Measurements from ENCODE around the gene NQO1.

The NQO1 gene

GRCh38 chr16:69726313-69727060 is at the start of gene NQO1:
NQO1 (minus strand) TSS chr16:69726560; CDS start chr16:69726439, 121 bp downstream.
- Histone ChIP-seq H3K4me1 (ENCODE audit: control insufficient read depth, insufficient read depth, low read length) (peaks cover 24% of the 10 kb centered on the region), H3K36me3 (ENCODE audit: control insufficient read depth in 2 of 2, insufficient read depth in 2 of 2, low read length in 2 of 2) (no peaks in the 10 kb centered on the region), H3K9me3 (ENCODE audit: control insufficient read depth in 2 of 2, low read length in 2 of 2) (no peaks in the 10 kb centered on the region), H3K27me3 (ENCODE audit: control insufficient read depth in 1 of 2, insufficient read depth in 2 of 2, low read length in 2 of 2) (no peaks in the 10 kb centered on the region), H3K4me3 (ENCODE audit: low read length in 2 of 2) (peak within 1 kb of the TSS; percentile 64 to 83), H3K9ac (ENCODE audit: low read length in 2 of 2) (peak within 1 kb of the TSS; percentile 46 to 85), H3K27ac (ENCODE audit: low read length) (peak within 1 kb of the TSS; percentile 58)

- H3K36me3 ChIP-seq (ENCODE audit: control insufficient read depth in 2 of 2, insufficient read depth in 2 of 2, low read length in 2 of 2): no peaks in the 10 kb centered on the region
- peaks cover 3 to 4% of the 10 kb centered on the region in 2 donors for H3K9me3 ChIP-seq (ENCODE audit: control insufficient read depth in 2 of 2, low read length in 2 of 2)
- H3K27me3 ChIP-seq (ENCODE audit: control insufficient read depth in 1 of 2, insufficient read depth in 2 of 2, low read length in 2 of 2): no peaks in the 10 kb centered on the region
- H3K27ac ChIP-seq (ENCODE audit: low read length): no peak overlapping the region
- no peak overlapping the region for H3K4me3 ChIP-seq (ENCODE audit: low read length in 2 of 2)
- no peaks in the 10 kb centered on the region for H3K4me1 ChIP-seq (ENCODE audit: control insufficient read depth, insufficient read depth, low read length)
- H3K9ac ChIP-seq (ENCODE audit: low read length in 2 of 2): no peak overlapping the region
Measured at GRCh38 chr16:69775563-69775962, 49.2 kb upstream of the NQO1 start.

- no peak overlapping the region for H3K27ac ChIP-seq (ENCODE audit: low read length)
- H3K4me3 ChIP-seq (ENCODE audit: low read length in 2 of 2): no peak overlapping the region
- peaks cover 3 to 4% of the 10 kb centered on the region in 2 donors for H3K9me3 ChIP-seq (ENCODE audit: control insufficient read depth in 2 of 2, low read length in 2 of 2)
- H3K27me3 ChIP-seq (ENCODE audit: control insufficient read depth in 1 of 2, insufficient read depth in 2 of 2, low read length in 2 of 2): no peaks in the 10 kb centered on the region
- H3K4me1 ChIP-seq (ENCODE audit: control insufficient read depth, insufficient read depth, low read length): no peaks in the 10 kb centered on the region
- no peaks in the 10 kb centered on the region for H3K36me3 ChIP-seq (ENCODE audit: control insufficient read depth in 2 of 2, insufficient read depth in 2 of 2, low read length in 2 of 2)
- H3K9ac ChIP-seq (ENCODE audit: low read length in 2 of 2): no peak overlapping the region
Measured at GRCh38 chr16:69773260-69773947, 47.0 kb upstream of the NQO1 start.

- no peak overlapping the region for H3K9ac ChIP-seq (ENCODE audit: low read length in 2 of 2)
- no peak overlapping the region for H3K27ac ChIP-seq (ENCODE audit: low read length)
Measured at GRCh38 chr16:69771651-69771967, 45.2 kb upstream of the NQO1 start.

GRCh38 chr16:69769404-69769803 is 43.0 kb upstream of the NQO1 start:
- Histone ChIP-seq H3K27me3 (ENCODE audit: control insufficient read depth in 1 of 2, insufficient read depth in 2 of 2, low read length in 2 of 2) (no peaks in the 10 kb centered on the region), H3K4me3 (ENCODE audit: low read length in 2 of 2) (no peak overlapping the region), H3K9me3 (ENCODE audit: control insufficient read depth in 2 of 2, low read length in 2 of 2) (no peaks in the 10 kb centered on the region), H3K4me1 (ENCODE audit: control insufficient read depth, insufficient read depth, low read length) (no peaks in the 10 kb centered on the region), H3K9ac (ENCODE audit: low read length in 2 of 2) (no peak overlapping the region), H3K27ac (ENCODE audit: low read length) (no peak overlapping the region), H3K36me3 (ENCODE audit: control insufficient read depth in 2 of 2, insufficient read depth in 2 of 2, low read length in 2 of 2) (no peaks in the 10 kb centered on the region)

More at GRCh38 chr16:69771651-69771967, 45.2 kb upstream of the NQO1 start:
- Histone ChIP-seq H3K36me3 (ENCODE audit: control insufficient read depth in 2 of 2, insufficient read depth in 2 of 2, low read length in 2 of 2) (no peaks in the 10 kb centered on the region), H3K9me3 (ENCODE audit: control insufficient read depth in 2 of 2, low read length in 2 of 2) (peaks cover 3 to 4% of the 10 kb centered on the region in 2 donors), H3K4me3 (ENCODE audit: low read length in 2 of 2) (no peak overlapping the region), H3K4me1 (ENCODE audit: control insufficient read depth, insufficient read depth, low read length) (no peaks in the 10 kb centered on the region), H3K27me3 (ENCODE audit: control insufficient read depth in 1 of 2, insufficient read depth in 2 of 2, low read length in 2 of 2) (no peaks in the 10 kb centered on the region)

GRCh38 chr16:69768666-69769065 is 42.3 kb upstream of the NQO1 start:
- no peak overlapping the region for H3K9ac ChIP-seq (ENCODE audit: low read length in 2 of 2)
- H3K4me3 ChIP-seq (ENCODE audit: low read length in 2 of 2): no peak overlapping the region
- no peaks in the 10 kb centered on the region for H3K36me3 ChIP-seq (ENCODE audit: control insufficient read depth in 2 of 2, insufficient read depth in 2 of 2, low read length in 2 of 2)
- no peaks in the 10 kb centered on the region for H3K27me3 ChIP-seq (ENCODE audit: control insufficient read depth in 1 of 2, insufficient read depth in 2 of 2, low read length in 2 of 2)
- H3K4me1 ChIP-seq (ENCODE audit: control insufficient read depth, insufficient read depth, low read length): no peaks in the 10 kb centered on the region
- no peaks in the 10 kb centered on the region for H3K9me3 ChIP-seq (ENCODE audit: control insufficient read depth in 2 of 2, low read length in 2 of 2)
- no peak overlapping the region for H3K27ac ChIP-seq (ENCODE audit: low read length)

- Histone ChIP-seq H3K9me3 (ENCODE audit: control insufficient read depth in 2 of 2, low read length in 2 of 2) (no peaks in the 10 kb centered on the region), H3K27ac (ENCODE audit: low read length) (no peak overlapping the region), H3K9ac (ENCODE audit: low read length in 2 of 2) (no peak overlapping the region), H3K4me3 (ENCODE audit: low read length in 2 of 2) (no peak overlapping the region), H3K4me1 (ENCODE audit: control insufficient read depth, insufficient read depth, low read length) (peaks cover 5% of the 10 kb centered on the region), H3K27me3 (ENCODE audit: control insufficient read depth in 1 of 2, insufficient read depth in 2 of 2, low read length in 2 of 2) (no peaks in the 10 kb centered on the region), H3K36me3 (ENCODE audit: control insufficient read depth in 2 of 2, insufficient read depth in 2 of 2, low read length in 2 of 2) (no peaks in the 10 kb centered on the region)
Measured at GRCh38 chr16:69767459-69768229, 41.3 kb upstream of the NQO1 start.

GRCh38 chr16:69763599-69763942 is 37.2 kb upstream of the NQO1 start:
- Histone ChIP-seq H3K27me3 (ENCODE audit: control insufficient read depth in 1 of 2, insufficient read depth in 2 of 2, low read length in 2 of 2) (no peaks in the 10 kb centered on the region), H3K9me3 (ENCODE audit: control insufficient read depth in 2 of 2, low read length in 2 of 2) (no peaks in the 10 kb centered on the region), H3K36me3 (ENCODE audit: control insufficient read depth in 2 of 2, insufficient read depth in 2 of 2, low read length in 2 of 2) (no peaks in the 10 kb centered on the region), H3K9ac (ENCODE audit: low read length in 2 of 2) (no peak overlapping the region), H3K4me1 (ENCODE audit: control insufficient read depth, insufficient read depth, low read length) (peaks cover 5% of the 10 kb centered on the region), H3K4me3 (ENCODE audit: low read length in 2 of 2) (peak overlapping the region in 1 of 2 donors; percentile 96), H3K27ac (ENCODE audit: low read length) (no peak overlapping the region)

GRCh38 chr16:69762814-69763598 is 36.6 kb upstream of the NQO1 start:
- Histone ChIP-seq H3K27me3 (ENCODE audit: control insufficient read depth in 1 of 2, insufficient read depth in 2 of 2, low read length in 2 of 2) (no peaks in the 10 kb centered on the region), H3K27ac (ENCODE audit: low read length) (peak overlapping the region; percentile 74), H3K36me3 (ENCODE audit: control insufficient read depth in 2 of 2, insufficient read depth in 2 of 2, low read length in 2 of 2) (no peaks in the 10 kb centered on the region), H3K4me3 (ENCODE audit: low read length in 2 of 2) (peak overlapping the region; percentile 96 to 99), H3K9me3 (ENCODE audit: control insufficient read depth in 2 of 2, low read length in 2 of 2) (no peaks in the 10 kb centered on the region), H3K9ac (ENCODE audit: low read length in 2 of 2) (peak overlapping the region; percentile 92 to 95), H3K4me1 (ENCODE audit: control insufficient read depth, insufficient read depth, low read length) (peaks cover 5% of the 10 kb centered on the region)
